HCT116 (cell line): ENCODE data around the gene TRHDE. TPM values are rescaled to one million over a fixed set of nuclear protein-coding genes. Genes with fewer than 3 reads are reported as not detected.

Experiments
- ATAC-seq: fragments of 200-7000 bp; cut with Tn5 transposase; 2 replicates; pipeline ENCODE4 v1.9.1; 2020; ENCODE audit warnings: mild to moderate bottlenecking, moderate library complexity
- BruUV-seq: library from RNA; stranded (reverse); fragments of 400-500 nt; replicated peaks from 2 replicates; lab custom pipeline; 2021; lab: Mats Ljungman, UMichigan
- CTCF ChIA-PET: fragments of 300-600 bp; sonication (Branson Sonifier 250); formaldehyde crosslinking; loops from one replicate; lab custom pipeline; 2021; ENCODE audit warnings: antibody characterized with exemption; lab: Charles Lee
- POLR2A ChIA-PET: fragments of 300-600, 350-600 bp; sonication (Branson Sonifier 250); formaldehyde crosslinking; loops from one replicate; lab custom pipeline; 2021; ENCODE audit warnings: antibody characterized with exemption; lab: Charles Lee
- RAD21 ChIA-PET, 2 experiments: fragments of 300-600 bp; sonication (Branson Sonifier 250); formaldehyde crosslinking; loops; one replicate each; lab custom pipeline; 2023; ENCODE audit warnings: low total read pairs in 2 of 2; ENCODE audit not compliant: uncharacterized antibody in 2 of 2, unreplicated experiment in 2 of 2, low non-redundant PET in 1 of 2; lab: Charles Lee
- DNase-seq: peaks from one replicate; pipeline ENCODE4 v3.0.0-alpha.2; 2010; ENCODE audit warnings: low read depth, low spot score
- H2AFZ ChIP-seq: fragments of 200-600 bp; shearing (Covaris generic), sonication (generic); 2 replicates; pipeline ENCODE4 v1.6.1; 2017; ENCODE audit warnings: low read depth, mixed run types, mixed read lengths, antibody characterized with exemption, low read length; ENCODE audit not compliant: poor library complexity, severe bottlenecking
- H3K27ac ChIP-seq: 2 replicates; pipeline ENCODE4 v1.5.1; 2012; ENCODE audit warnings: low read depth, low read length
- H3K27me3 ChIP-seq: fragments of 200-600 bp; sonication (generic); 2 replicates; pipeline ENCODE4 v1.6.1; 2016; ENCODE audit warnings: mixed run types, low read length, mixed read lengths; ENCODE audit not compliant: insufficient read depth
- H3K36me3 ChIP-seq, 2 experiments: fragments of 200-500 bp in 1 of 2; fragments of 200-600 bp in 1 of 2; sonication (Bioruptor generic) in 1 of 2; sonication (generic) in 1 of 2; 2 replicates each; pipeline versions ENCODE4 v1.5.1 to v1.6.1; 2014 to 2016; ENCODE audit warnings: low read length in 2 of 2, inconsistent platforms in 1 of 2, mixed read lengths in 1 of 2, mixed run types in 1 of 2; ENCODE audit not compliant: insufficient read depth in 2 of 2, control insufficient read depth in 1 of 2
- H3K4me1 ChIP-seq, 2 experiments: fragments of 200-600 bp in 1 of 2; sonication (generic) in 1 of 2; 2 replicates each; pipeline versions ENCODE4 v1.5.1 to v1.6.1; 2012 to 2017; ENCODE audit warnings: low read length in 2 of 2, inconsistent platforms in 1 of 2, mild to moderate bottlenecking in 1 of 2, mixed read lengths in 1 of 2, mixed run types in 1 of 2, moderate library complexity in 1 of 2; ENCODE audit not compliant: insufficient read depth in 2 of 2, control insufficient read depth in 1 of 2
- H3K4me2 ChIP-seq: fragments of 200-600 bp; sonication (generic); 2 replicates; pipeline ENCODE4 v1.6.1; 2017; ENCODE audit warnings: mixed run types, low read length, mixed read lengths
- H3K4me3 ChIP-seq, 2 experiments: fragments of 200-600 bp in 1 of 2; sonication (generic) in 1 of 2; replicated peaks in 1 of 2; 2 replicates each; pipeline ENCODE4 v1.5.1; 2011 to 2016; ENCODE audit warnings: low read length in 2 of 2, control low read depth in 1 of 2, low read depth in 1 of 2, mild to moderate bottlenecking in 1 of 2, mixed read lengths in 1 of 2, mixed run types in 1 of 2
- H3K79me2 ChIP-seq: fragments of 200-600 bp; sonication (generic); 2 replicates; pipeline ENCODE4 v1.6.1; 2017; ENCODE audit warnings: mild to moderate bottlenecking, mixed run types, low read length, moderate library complexity, mixed read lengths; ENCODE audit not compliant: insufficient read depth
- H3K9ac ChIP-seq: fragments of 200-600 bp; sonication (generic); 2 replicates; pipeline ENCODE4 v1.6.1; 2016; ENCODE audit warnings: low read length, mixed read lengths
- H3K9me2 ChIP-seq: fragments of 200-600 bp; sonication (generic), shearing (Covaris generic); 2 replicates; pipeline ENCODE4 v1.6.1; 2017; ENCODE audit warnings: mixed run types, mild to moderate bottlenecking, moderate library complexity; ENCODE audit not compliant: insufficient read depth
- H3K9me3 ChIP-seq, 2 experiments: fragments of 200-500 bp in 1 of 2; fragments of 200-600 bp in 1 of 2; sonication (Bioruptor generic) in 1 of 2; sonication (generic) in 1 of 2; 2 replicates each; pipeline ENCODE4 v1.6.1; 2014 to 2017; ENCODE audit warnings: low read length in 2 of 2, mixed read lengths in 2 of 2, inconsistent platforms in 1 of 2, low read depth in 1 of 2, mild to moderate bottlenecking in 1 of 2, mixed run types in 1 of 2, moderate library complexity in 1 of 2; ENCODE audit not compliant: control insufficient read depth in 1 of 2, insufficient read depth in 1 of 2
- H4K20me1 ChIP-seq: fragments of 200-600 bp; sonication (generic), shearing (Covaris generic); 2 replicates; pipeline ENCODE4 v1.6.1; 2017; ENCODE audit warnings: mixed run types, mild to moderate bottlenecking, moderate library complexity; ENCODE audit not compliant: insufficient read depth
- ATF3 ChIP-seq: IDR thresholded peaks from 2 replicates; pipeline ENCODE4 v1.6.1; 2012
- CEBPB ChIP-seq: IDR thresholded peaks from 2 replicates; pipeline ENCODE4 v1.6.1; 2012; ENCODE audit warnings: low read depth
- CTCF ChIP-seq, 3 experiments: fragments of 200-600 bp in 1 of 3; sonication (generic) in 1 of 3; IDR thresholded peaks in 2 of 3; conservative IDR thresholded peaks in 1 of 3; 2 replicates each; pipeline ENCODE4 v1.5.1; 2012 to 2017; ENCODE audit warnings: low read depth in 2 of 3, low read length in 2 of 3, antibody characterized with exemption in 1 of 3, borderline replicate concordance in 1 of 3, control low read depth in 1 of 3, mild to moderate bottlenecking in 1 of 3, mixed read lengths in 1 of 3, mixed run types in 1 of 3, moderate library complexity in 1 of 3; ENCODE audit not compliant: insufficient read depth in 1 of 3
- EGR1 ChIP-seq: IDR thresholded peaks from 2 replicates; pipeline ENCODE4 v1.6.1; 2012; ENCODE audit warnings: low read depth
- ELF1 ChIP-seq: IDR thresholded peaks from 2 replicates; pipeline ENCODE4 v1.6.1; 2012; ENCODE audit warnings: low read depth, borderline replicate concordance
- EZH2 ChIP-seq: fragments of 200-600 bp; sonication (generic); IDR thresholded peaks from 2 replicates; pipeline ENCODE4 v1.6.1; 2017; ENCODE audit warnings: antibody characterized with exemption, mixed run types
- EZH2phosphoT487 ChIP-seq: fragments of 200-600 bp; IDR thresholded peaks from 2 replicates; pipeline ENCODE4 v1.6.1; 2018; ENCODE audit warnings: antibody characterized with exemption, borderline replicate concordance
- FOSL1 ChIP-seq: IDR thresholded peaks from 2 replicates; pipeline ENCODE4 v1.6.1; 2012; ENCODE audit warnings: low read depth
- JUND ChIP-seq: IDR thresholded peaks from 2 replicates; pipeline ENCODE4 v1.6.1; 2012
- MAX ChIP-seq: IDR thresholded peaks from 2 replicates; pipeline ENCODE4 v1.6.1; 2012
- POLR2A ChIP-seq: IDR thresholded peaks from 2 replicates; pipeline ENCODE4 v1.7.0; 2011; ENCODE audit warnings: borderline replicate concordance; ENCODE audit not compliant: insufficient read depth, insufficient read length; ENCODE audit errors: extremely low read depth
- POLR2AphosphoS5 ChIP-seq: IDR thresholded peaks from 2 replicates; pipeline ENCODE4 v1.6.1; 2011; ENCODE audit warnings: mild to moderate bottlenecking, low read depth, low read length, moderate library complexity
- RAD21 ChIP-seq: IDR thresholded peaks from 2 replicates; pipeline ENCODE4 v1.6.1; 2012; ENCODE audit warnings: low read depth, mild to moderate bottlenecking
- REST ChIP-seq: IDR thresholded peaks from 2 replicates; pipeline ENCODE4 v1.6.1; 2012; ENCODE audit warnings: low read depth
- SIN3A ChIP-seq: IDR thresholded peaks from 2 replicates; pipeline ENCODE4 v1.6.1; 2012; ENCODE audit warnings: low read depth
- SP1 ChIP-seq: IDR thresholded peaks from 2 replicates; pipeline ENCODE4 v1.6.1; 2012; ENCODE audit warnings: low read depth
- TCF7L2 ChIP-seq: IDR thresholded peaks from 2 replicates; pipeline ENCODE4 v1.7.0; 2011; ENCODE audit warnings: borderline replicate concordance, inconsistent platforms; ENCODE audit not compliant: insufficient read depth, insufficient read length; ENCODE audit errors: extremely low read depth
- YY1 ChIP-seq: IDR thresholded peaks from 2 replicates; pipeline ENCODE4 v1.6.1; 2011; ENCODE audit warnings: low read length, low read depth, moderate library complexity, mild to moderate bottlenecking; ENCODE audit not compliant: insufficient replicate concordance; ENCODE audit errors: extremely low read depth
- ZBTB33 ChIP-seq: IDR thresholded peaks from 2 replicates; pipeline ENCODE4 v1.6.1; 2011; ENCODE audit warnings: mild to moderate bottlenecking, low read length, moderate library complexity; ENCODE audit not compliant: insufficient replicate concordance; ENCODE audit errors: extremely low read depth
- ZNF274 ChIP-seq: fragments of 200-500 bp; sonication (Bioruptor generic); IDR thresholded peaks from 2 replicates; pipeline ENCODE4 v1.6.1; 2014; ENCODE audit warnings: mild to moderate bottlenecking, low read depth, low read length, inconsistent platforms
- intact Hi-C: fragments of 100-400 bp; cut with micrococcal nuclease; formaldehyde crosslinking; loops from 2 replicates; pipeline ENCODE4 v1.10.0; 2022
- total RNA-seq: library from RNA; stranded (reverse); gene quantifications from one replicate; pipeline ENCODE4 v1.2.1, GENCODE V29; 2021; ENCODE audit not compliant: unreplicated experiment

The TRHDE gene
- total RNA-seq, 1 experiment from 2014 or later, result 2.9 TPM

- no peaks in the 10 kb centered on the region for H4K20me1 ChIP-seq
- no peak overlapping the region for H3K9ac ChIP-seq
- H2AFZ ChIP-seq, result no peak overlapping the region
- no peaks in the 10 kb centered on the region for H3K36me3 ChIP-seq
- no peak overlapping the region for H3K27ac ChIP-seq
- CTCF ChIA-PET, result no interaction called here
- intact Hi-C loops, result no loop called here
- POLR2A ChIA-PET, result no interaction called here
- H3K9me2 ChIP-seq, result no peaks in the 10 kb centered on the region
- no peak for ATAC-seq
- no peaks in the 10 kb centered on the region for H3K9me3 ChIP-seq
- no peaks in the 10 kb centered on the region for H3K4me1 ChIP-seq
- H3K4me2 ChIP-seq, result no peak overlapping the region
- no TSS peak for BruUV-seq
- H3K79me2 ChIP-seq, result no peaks in the 10 kb centered on the region
- H3K4me3 ChIP-seq, result no peak overlapping the region
- H3K27me3 ChIP-seq, result no peaks in the 10 kb centered on the region
- RAD21 ChIA-PET, result no interaction called here
- DNase-seq, result no peak
- TF ChIP-seq REST, result no peak
- TF ChIP-seq POLR2A, result no peak
- TF ChIP-seq MAX, result no peak
- no peak for TF ChIP-seq YY1
- no peak for TF ChIP-seq FOSL1
- TF ChIP-seq TCF7L2, result no peak
- TF ChIP-seq CEBPB, result no peak
- TF ChIP-seq ZBTB33, result no peak
- TF ChIP-seq SP1, result no peak
- TF ChIP-seq EGR1, result no peak
- TF ChIP-seq SIN3A, result no peak
- TF ChIP-seq POLR2AphosphoS5, result no peak
- no peak for TF ChIP-seq ATF3
- no peak for TF ChIP-seq EZH2
- TF ChIP-seq ZNF274, result no peak
- TF ChIP-seq JUND, result no peak
- TF ChIP-seq ELF1, result no peak
- TF ChIP-seq EZH2phosphoT487, result no peak
- no peak for TF ChIP-seq CTCF (IDR thresholded peaks at IDR 0.05 in 2 of 3, conservative IDR thresholded peaks at IDR 0.05 in 1 of 3; ENCODE audit: borderline replicate concordance in 1 of 3, insufficient read depth in 1 of 3, low read depth in 2 of 3, low read length in 2 of 3)
- no peak for TF ChIP-seq RAD21
Measured at GRCh38 chr12:72228424-72228823, 43.7 kb upstream of the TRHDE start.
